Body of pancreas (tissue), 4 donors: ENCODE measurements around the gene TBX2.
A peak's percentile ranks its signal among the peaks of the same experiment; 100 is the strongest.

Source experiments
- CTCF ChIP-seq, 7 experiments: fragments of 450-650 bp in 4 of 7; fragments of 200-600 bp in 3 of 7; sonication (generic) in 3 of 7; IDR thresholded peaks; one replicate each; pipeline ENCODE4 v1.5.1; 2016 to 2019; ENCODE audit warnings: antibody characterized with exemption in 7 of 7
- POLR2A ChIP-seq, 3 donors: fragments of 450-650 bp; IDR thresholded peaks; one replicate each; pipeline ENCODE4 v1.6.1; 2016; ENCODE audit warnings: antibody characterized with exemption in 3 of 3, mild to moderate bottlenecking in 2 of 3

- TF ChIP-seq CTCF (IDR thresholded peaks at IDR 0.05), result peak; percentile 94 to 99 (median 97)
- TF ChIP-seq POLR2A (IDR thresholded peaks at IDR 0.05), result peak in 1 of 3 donors; percentile 24
Observed at GRCh38 chr17:61412143-61412859, 12.7 kb downstream of the TBX2 start.
